Measurements from ENCODE around the gene MERTK.

Gene MERTK

GRCh38 chr2:111978452-111979170 lies 80.2 kb downstream of the MERTK start:
- H3K36me3 ChIP-seq (ENCODE audit: control insufficient read depth, low read length) = no peaks in the 10 kb centered on the region
- no peak overlapping the region for H3K4me2 ChIP-seq (ENCODE audit: low read length)
- no peaks in the 10 kb centered on the region for H3F3A ChIP-seq (ENCODE audit: control insufficient read depth, insufficient read depth)
- TF ChIP-seq EZH2phosphoT487 (IDR thresholded peaks at IDR 0.05; ENCODE audit: borderline replicate concordance, low read length) (no peak), CTCF (IDR thresholded peaks at IDR 0.05; ENCODE audit: low read depth, low read length, poor library complexity, severe bottlenecking) (no peak)
- no peaks in the 10 kb centered on the region for H4K20me1 ChIP-seq (ENCODE audit: control insufficient read depth, insufficient read depth, low read depth, low read length)
- no peak overlapping the region for H3K4me3 ChIP-seq (ENCODE audit: low read length)
- H3K27ac ChIP-seq (ENCODE audit: low read depth, low read length) = no peak overlapping the region
- H3K9me2 ChIP-seq (replicated peaks; ENCODE audit: control insufficient read depth, low read length) = no peaks in the 10 kb centered on the region
- H3K4me1 ChIP-seq (ENCODE audit: control insufficient read depth, low read length) = no peaks in the 10 kb centered on the region
- H3K27me3 ChIP-seq (ENCODE audit: control insufficient read depth, low read length) = peaks cover 5% of the 10 kb centered on the region; the same call in 1 of the 2 replicates
- H3K9me3 ChIP-seq (ENCODE audit: control insufficient read depth, insufficient read depth, low read length) = no peaks in the 10 kb centered on the region
- no peaks in the 10 kb centered on the region for H3K79me2 ChIP-seq (ENCODE audit: control insufficient read depth, low read length)

- Histone ChIP-seq H3K4me2 (ENCODE audit: low read length) (no peak overlapping the region), H3K4me1 (ENCODE audit: control insufficient read depth, low read length) (no peaks in the 10 kb centered on the region), H3K79me2 (ENCODE audit: control insufficient read depth, low read length) (no peaks in the 10 kb centered on the region), H3K9me3 (ENCODE audit: control insufficient read depth, insufficient read depth, low read length) (no peaks in the 10 kb centered on the region), H3K9me2 (replicated peaks; ENCODE audit: control insufficient read depth, low read length) (no peaks in the 10 kb centered on the region), H3K4me3 (ENCODE audit: low read length) (no peak overlapping the region), H3K27me3 (ENCODE audit: control insufficient read depth, low read length) (0 out of 2 replicates have a peak, but pooled peaks cover 2% of the 10 kb centered on the region), H4K20me1 (ENCODE audit: control insufficient read depth, insufficient read depth, low read depth, low read length) (no peaks in the 10 kb centered on the region), H3F3A (ENCODE audit: control insufficient read depth, insufficient read depth) (no peaks in the 10 kb centered on the region), H3K36me3 (ENCODE audit: control insufficient read depth, low read length) (no peaks in the 10 kb centered on the region), H3K27ac (ENCODE audit: low read depth, low read length) (no peak overlapping the region)
- TF ChIP-seq EZH2phosphoT487 (IDR thresholded peaks at IDR 0.05; ENCODE audit: borderline replicate concordance, low read length) (no peak), CTCF (IDR thresholded peaks at IDR 0.05; ENCODE audit: low read depth, low read length, poor library complexity, severe bottlenecking) (no peak)
Observed at GRCh38 chr2:111981666-111982065, 83.3 kb downstream of the MERTK start.

- H3F3A ChIP-seq (ENCODE audit: control insufficient read depth, insufficient read depth) = no peaks in the 10 kb centered on the region
- no peak for TF ChIP-seq EZH2phosphoT487 (IDR thresholded peaks at IDR 0.05; ENCODE audit: borderline replicate concordance, low read length)
- no peak for TF ChIP-seq CTCF (IDR thresholded peaks at IDR 0.05; ENCODE audit: low read depth, low read length, poor library complexity, severe bottlenecking)
Observed at GRCh38 chr2:111982822-111983221, 84.4 kb downstream of the MERTK start.

More at GRCh38 chr2:111982822-111983221, 84.4 kb downstream of the MERTK start:
- no peak overlapping the region for H3K4me2 ChIP-seq (ENCODE audit: low read length)
- H3K27me3 ChIP-seq (ENCODE audit: control insufficient read depth, low read length) = 0 out of 2 replicates have a peak, but pooled peaks cover 2% of the 10 kb centered on the region
- no peak overlapping the region for H3K4me3 ChIP-seq (ENCODE audit: low read length)
- no peaks in the 10 kb centered on the region for H4K20me1 ChIP-seq (ENCODE audit: control insufficient read depth, insufficient read depth, low read depth, low read length)
- no peak overlapping the region for H3K27ac ChIP-seq (ENCODE audit: low read depth, low read length)
- H3K79me2 ChIP-seq (ENCODE audit: control insufficient read depth, low read length) = no peaks in the 10 kb centered on the region
- no peaks in the 10 kb centered on the region for H3K9me3 ChIP-seq (ENCODE audit: control insufficient read depth, insufficient read depth, low read length)
- no peaks in the 10 kb centered on the region for H3K36me3 ChIP-seq (ENCODE audit: control insufficient read depth, low read length)
- H3K9me2 ChIP-seq (replicated peaks; ENCODE audit: control insufficient read depth, low read length) = no peaks in the 10 kb centered on the region
- H3K4me1 ChIP-seq (ENCODE audit: control insufficient read depth, low read length) = no peaks in the 10 kb centered on the region

Measured in DOHH2 (cell line).